ENCODE measurements around the gene MARK1. TPM values are rescaled to one million over a fixed set of nuclear protein-coding genes. Genes with fewer than 3 reads are reported as not detected.

The MARK1 gene
- total and polyA plus RNA-seq, 2 of the 4 experiments (the other 2 are of a cell fraction) = not detected

- Histone ChIP-seq H4K20me1 (ENCODE audit: insufficient read depth, low read length) (no peaks in the 10 kb centered on the region), H3K27me3 (ENCODE audit: control insufficient read depth, insufficient read depth, low read length) (peaks cover 12% of the 10 kb centered on the region), H3K27ac (ENCODE audit: insufficient read depth, low read length) (no peak overlapping the region), H3K4me3 (ENCODE audit: insufficient read depth, low read depth, low read length) (no peak overlapping the region), H2AFZ (replicated peaks; ENCODE audit: low read length, poor library complexity) (no peak overlapping the region), H2BK120ac (ENCODE audit: low read depth, low read length) (no peak overlapping the region), H3K4me1 (ENCODE audit: control insufficient read depth, insufficient read depth, low read length) (no peaks in the 10 kb centered on the region), H2BK15ac (ENCODE audit: low read depth, low read length) (no peak overlapping the region), H2BK5ac (ENCODE audit: low read depth, low read length, poor library complexity, severe bottlenecking) (no peak overlapping the region), H3K23ac (ENCODE audit: low read depth, low read length) (no peak overlapping the region), H3K36me3 (ENCODE audit: control insufficient read depth, insufficient read depth, low read length) (no peaks in the 10 kb centered on the region), H3K9me1 (ENCODE audit: insufficient read depth, low read length) (no peaks in the 10 kb centered on the region), H2BK20ac (ENCODE audit: low read depth, low read length) (no peak overlapping the region), H3K56ac (ENCODE audit: extremely low read depth, insufficient read depth, low read length) (no peak overlapping the region), H3K4ac (ENCODE audit: low read depth, low read length) (no peak overlapping the region), H3K4me2 (ENCODE audit: low read depth, low read length) (no peak overlapping the region), H4K5ac (ENCODE audit: low read depth, low read length) (no peak overlapping the region), H3K14ac (replicated peaks; ENCODE audit: low read depth, low read length) (no peak overlapping the region), H3K18ac (ENCODE audit: low read depth, low read length) (no peak overlapping the region), H3K9ac (ENCODE audit: low read depth, low read length) (no peak overlapping the region), H3K79me1 (ENCODE audit: low read depth in 1 of 2, low read length in 2 of 2) (no peaks in the 10 kb centered on the region), H2AK9ac (replicated peaks; ENCODE audit: low read depth, low read length, poor library complexity) (no peak overlapping the region), H4K91ac (ENCODE audit: insufficient read depth, low read depth, low read length) (no peak overlapping the region), H2AK5ac (ENCODE audit: low read depth, low read length) (no peak overlapping the region), H3K9me3 (ENCODE audit: control insufficient read depth, insufficient read depth, low read length) (no peaks in the 10 kb centered on the region), H4K8ac (ENCODE audit: low read depth in 2 of 2, low read length in 2 of 2) (no peak overlapping the region)
- POLR2A ChIA-PET (ENCODE audit: unreplicated experiment) = no interaction called here
- 100% methylated on average over 1 of the region's 5 CpGs; no CpG with 5 or more reads in 1 of the 2 experiments for WGBS, 2 experiments (ENCODE audit: extremely low coverage in 2 of 2, insufficient read length in 1 of 2)
- intact Hi-C loops (cut with micrococcal nuclease) = no loop called here
- CTCF ChIA-PET = interaction anchor here (0.8 to 1.6 kb wide), 2 partner anchors 17 to 31 kb away, joined by 3 to 5 read pairs; no protein-coding TSS in a partner anchor
- dilution Hi-C loops (cut with HindIII; ENCODE audit: low sequenced_read_pairs, unreplicated experiment) = no loop called here
- no peak for DNase-seq
- in situ Hi-C loops (cut with MboI; ENCODE audit: low sequenced_read_pairs) = no loop called here
- ATAC-seq (ENCODE audit: low read depth) = no peak
- BruUV-seq (replicated peaks) = no TSS peak
- TF ChIP-seq CHD1 (IDR thresholded peaks at IDR 0.05; ENCODE audit: low read depth, low read length) (no peak), MAFK (IDR thresholded peaks at IDR 0.05; ENCODE audit: low read depth, low read length) (no peak), FOS (IDR thresholded peaks at IDR 0.05; ENCODE audit: low read depth, low read length) (no peak), MXI1 (IDR thresholded peaks at IDR 0.05; ENCODE audit: borderline replicate concordance, low read depth, low read length) (no peak)
These were observed 174.9 kb downstream of the MARK1 start for GRCh38 chr1:220702733-220703270.
